H1 (cell line): ENCODE data around the gene MT2A. TPM values are rescaled to one million over a fixed set of nuclear protein-coding genes. Genes with fewer than 3 reads are reported as not detected.

Experiments
- CTCF ChIA-PET: fragments of 300-600 bp; sonication (Branson Sonifier 250); formaldehyde crosslinking; loops from one replicate; lab custom pipeline; 2021; ENCODE audit not compliant: partially characterized antibody; lab: Charles Lee
- POLR2A ChIA-PET: fragments of 300-600 bp; sonication (Branson Sonifier 250); formaldehyde crosslinking; loops from one replicate; lab custom pipeline; 2021; ENCODE audit warnings: inconsistent platforms; ENCODE audit not compliant: partially characterized antibody; lab: Charles Lee
- DNase-seq, 2 experiments: peaks; one replicate each; pipeline versions ENCODE4 v3.0.0 to v3.0.0-alpha.2; 2010 to 2022; ENCODE audit warnings: low spot score in 2 of 2, low read depth in 1 of 2, mixed read lengths in 1 of 2
- FAIRE-seq: peaks from 2 replicates; lab custom pipeline; 2011; peaks lifted over from hg19 to GRCh38; lab: Jason Lieb, UNC
- H2AFZ ChIP-seq: 2 replicates; pipeline ENCODE4 v1.8.1; 2012; ENCODE audit warnings: low read length, inconsistent platforms
- H2AK5ac ChIP-seq: 2 replicates; pipeline ENCODE4 v1.6.1; 2013; ENCODE audit warnings: low read depth, low read length
- H2BK120ac ChIP-seq: replicated peaks from 2 replicates; pipeline ENCODE3; 2013; ENCODE audit warnings: low read depth, low read length, inconsistent platforms
- H2BK12ac ChIP-seq: 2 replicates; pipeline ENCODE4 v1.6.1; 2013; ENCODE audit warnings: low read depth, low read length
- H2BK15ac ChIP-seq: 2 replicates; pipeline ENCODE4 v1.6.1; 2013; ENCODE audit warnings: low read length
- H2BK20ac ChIP-seq: 2 replicates; pipeline ENCODE4 v1.6.1; 2013; ENCODE audit warnings: low read length
- H2BK5ac ChIP-seq: 2 replicates; pipeline ENCODE4 v1.6.1; 2013; ENCODE audit warnings: low read depth, low read length
- H3K14ac ChIP-seq: 2 replicates; pipeline ENCODE4 v1.6.1; 2013; ENCODE audit warnings: inconsistent platforms; ENCODE audit not compliant: insufficient read length
- H3K18ac ChIP-seq: 2 replicates; pipeline ENCODE4 v1.6.1; 2013; ENCODE audit warnings: low read length; ENCODE audit errors: extremely low read depth
- H3K23ac ChIP-seq: 2 replicates; pipeline ENCODE4 v1.6.1; 2013; ENCODE audit warnings: inconsistent platforms; ENCODE audit not compliant: insufficient read length
- H3K23me2 ChIP-seq: 2 replicates; pipeline ENCODE4 v1.6.1; 2013; ENCODE audit warnings: low read depth, low read length
- H3K27ac ChIP-seq: 2 replicates; pipeline ENCODE4 v1.6.1; 2011; ENCODE audit warnings: low read depth, low read length, inconsistent platforms
- H3K27me3 ChIP-seq, 4 experiments: replicated peaks in 1 of 4; 1 replicate in 1 of 4; 2 replicates in 3 of 4; pipeline versions ENCODE4 v1.6.1 to v1.8.1; 2011 to 2013; ENCODE audit warnings: low read length in 3 of 4, mild to moderate bottlenecking in 3 of 4, inconsistent platforms in 2 of 4, mixed read lengths in 2 of 4, moderate library complexity in 1 of 4; ENCODE audit not compliant: control insufficient read depth in 3 of 4, insufficient read depth in 3 of 4; ENCODE audit errors: extremely low read depth in 1 of 4
- H3K36me3 ChIP-seq, 4 experiments: 2 replicates each; pipeline versions ENCODE4 v1.6.1 to v1.8.1; 2011 to 2013; ENCODE audit warnings: mild to moderate bottlenecking in 4 of 4, low read length in 3 of 4, moderate library complexity in 2 of 4, control low read depth in 1 of 4, inconsistent platforms in 1 of 4; ENCODE audit not compliant: insufficient read depth in 4 of 4, control insufficient read depth in 2 of 4
- H3K4ac ChIP-seq: replicated peaks from 2 replicates; pipeline ENCODE3; 2013; ENCODE audit warnings: low read length, low read depth, mixed read lengths, inconsistent platforms; ENCODE audit not compliant: insufficient read length
- H3K4me1 ChIP-seq, 4 experiments: replicated peaks in 1 of 4; 1 replicate in 1 of 4; 2 replicates in 3 of 4; pipeline versions ENCODE4 v1.6.1 to v1.8.1; 2011 to 2013; ENCODE audit warnings: low read length in 3 of 4, inconsistent platforms in 2 of 4, mixed read lengths in 1 of 4; ENCODE audit not compliant: insufficient read depth in 4 of 4, control insufficient read depth in 3 of 4
- H3K4me2 ChIP-seq, 2 experiments: 2 replicates each; pipeline versions ENCODE4 v1.6.1 to v1.8.1; 2011 to 2013; ENCODE audit warnings: low read depth in 2 of 2, low read length in 2 of 2, control low read depth in 1 of 2, inconsistent platforms in 1 of 2, mild to moderate bottlenecking in 1 of 2; ENCODE audit not compliant: insufficient read depth in 1 of 2
- H3K4me3 ChIP-seq, 4 experiments: fragments of 200-600, 300-600 bp in 1 of 4; sonication (generic), shearing (Covaris generic), sonication (Bioruptor Twin) in 1 of 4; 2 replicates each; pipeline versions ENCODE4 v1.5.1 to v1.8.1; 2011 to 2016; ENCODE audit warnings: low read length in 4 of 4, low read depth in 3 of 4, control low read depth in 2 of 4, inconsistent platforms in 2 of 4, mild to moderate bottlenecking in 2 of 4, mixed read lengths in 1 of 4, moderate library complexity in 1 of 4; ENCODE audit not compliant: insufficient read depth in 2 of 4; ENCODE audit errors: extremely low read depth in 1 of 4
- H3K56ac ChIP-seq: replicated peaks from 2 replicates; pipeline ENCODE3; 2013; ENCODE audit warnings: low read depth, mild to moderate bottlenecking, mixed read lengths, low read length, inconsistent platforms; ENCODE audit not compliant: insufficient read length
- H3K79me1 ChIP-seq: 2 replicates; pipeline ENCODE4 v1.6.1; 2013; ENCODE audit warnings: low read depth, low read length, control low read depth
- H3K79me2 ChIP-seq, 2 experiments: 2 replicates each; pipeline versions ENCODE4 v1.6.1 to v1.8.1; 2012 to 2013; ENCODE audit warnings: low read length in 2 of 2, mild to moderate bottlenecking in 2 of 2, inconsistent platforms in 1 of 2; ENCODE audit not compliant: insufficient read depth in 2 of 2, control insufficient read depth in 1 of 2
- H3K9ac ChIP-seq, 4 experiments: replicated peaks in 1 of 4; 1 replicate in 1 of 4; 2 replicates in 3 of 4; pipeline versions ENCODE4 v1.6.1 to v1.8.1; 2011 to 2013; ENCODE audit warnings: low read depth in 3 of 4, low read length in 3 of 4, control low read depth in 2 of 4, mild to moderate bottlenecking in 2 of 4, moderate library complexity in 2 of 4, inconsistent platforms in 1 of 4; ENCODE audit errors: extremely low read depth in 1 of 4
- H3K9me3 ChIP-seq, 2 experiments: 2 replicates each; pipeline versions ENCODE4 v1.6.1 to v1.8.1; 2012 to 2013; ENCODE audit warnings: mild to moderate bottlenecking in 2 of 2, moderate library complexity in 2 of 2, control low read depth in 1 of 2, inconsistent platforms in 1 of 2, low read depth in 1 of 2, low read length in 1 of 2, mixed read lengths in 1 of 2; ENCODE audit not compliant: insufficient read depth in 2 of 2
- H4K20me1 ChIP-seq, 2 experiments: replicated peaks in 1 of 2; 2 replicates each; pipeline versions ENCODE3 to v1.8.1; 2011 to 2013; ENCODE audit warnings: inconsistent platforms in 2 of 2, low read length in 2 of 2, mild to moderate bottlenecking in 1 of 2; ENCODE audit not compliant: insufficient read depth in 2 of 2, control insufficient read depth in 1 of 2
- H4K5ac ChIP-seq: 2 replicates; pipeline ENCODE4 v1.6.1; 2013; ENCODE audit warnings: low read length, low read depth, mixed read lengths, inconsistent platforms; ENCODE audit not compliant: insufficient read length
- H4K8ac ChIP-seq: 2 replicates; pipeline ENCODE4 v1.8.0; 2013; ENCODE audit warnings: mild to moderate bottlenecking, moderate library complexity, low read length, inconsistent platforms; ENCODE audit not compliant: insufficient read depth; ENCODE audit errors: extremely low read depth
- H4K91ac ChIP-seq: replicated peaks from 2 replicates; pipeline ENCODE3; 2013; ENCODE audit warnings: low read length, mixed read lengths, inconsistent platforms; ENCODE audit not compliant: insufficient read length
- BCL11A ChIP-seq, 2 experiments: IDR thresholded peaks; one replicate each; pipeline ENCODE4 v1.6.1; 2011; ENCODE audit warnings: low read depth in 2 of 2, low read length in 2 of 2, mild to moderate bottlenecking in 2 of 2
- CHD1 ChIP-seq: IDR thresholded peaks from 2 replicates; pipeline ENCODE4 v1.6.1; 2012; ENCODE audit warnings: low read depth, low read length, improper control_type of control experiment
- GABPA ChIP-seq: IDR thresholded peaks from 2 replicates; pipeline ENCODE4 v1.6.1; 2011; ENCODE audit warnings: mild to moderate bottlenecking, low read length, moderate library complexity, borderline replicate concordance; ENCODE audit not compliant: insufficient read depth
- JUN ChIP-seq: IDR thresholded peaks from 2 replicates; pipeline ENCODE4 v1.6.1; 2011; ENCODE audit warnings: low read depth, mild to moderate bottlenecking, improper control_type of control experiment, low read length
- POLR2AphosphoS5 ChIP-seq: IDR thresholded peaks from 2 replicates; pipeline ENCODE4 v1.6.1; 2011; ENCODE audit warnings: low read depth, low read length
- RXRA ChIP-seq: IDR thresholded peaks from 2 replicates; pipeline ENCODE4 v1.6.1; 2011; ENCODE audit warnings: low read depth, mild to moderate bottlenecking, low read length, moderate library complexity; ENCODE audit not compliant: insufficient read depth
- SP1 ChIP-seq: IDR thresholded peaks from 2 replicates; pipeline ENCODE4 v1.6.1; 2011; ENCODE audit warnings: low read depth, low read length
- TCF12 ChIP-seq: IDR thresholded peaks from 2 replicates; pipeline ENCODE4 v1.6.1; 2011; ENCODE audit warnings: low read depth, mild to moderate bottlenecking, low read length
- USF2 ChIP-seq: IDR thresholded peaks from 2 replicates; pipeline ENCODE4 v1.6.1; 2011; ENCODE audit warnings: low read length, improper control_type of control experiment
- WGBS, 2 experiments: shearing (Covaris generic) in 1 of 2; methylation state at CpG; one replicate each; pipeline versions ENCODE4 v1.1.6 to v1.1.7; 2013 to 2015; ENCODE audit warnings: low lambda C conversion rate in 2 of 2, mixed read lengths in 2 of 2, inconsistent platforms in 1 of 2, low coverage in 1 of 2, missing lambda C conversion rate in 1 of 2; ENCODE audit not compliant: insufficient replicate concordance in 2 of 2, insufficient coverage in 1 of 2, insufficient read length in 1 of 2; ENCODE audit errors: extremely low coverage in 1 of 2, missing lambda C conversion rate in 1 of 2; 5-methylcytosine and 5-hydroxymethylcytosine counted together
- polyA plus RNA-seq, 7 experiments: library from polyadenylated mRNA; depleted of rRNA in 3 of 7; stranded (reverse) in 5 of 7; unstranded in 2 of 7; fragments of >200 nt in 5 of 7; fragments of 200-250 nt in 2 of 7; gene quantifications; 1 replicate in 5 of 7; 2 replicates in 1 of 7; 4 replicates in 1 of 7; pipeline versions ENCODE4 v1.2.1 to v1.2.3, GENCODE V29; 2011 to 2013; ENCODE audit warnings: missing spikeins in 2 of 7, mixed read lengths in 2 of 7
- total RNA-seq: library from RNA; stranded (reverse); fragmentation: NEBNext Ultra II Directional; extraction: Animal tissue kit (Norgen Biotek cat#: 25700); gene quantifications from 2 replicates; pipeline ENCODE4 v1.2.1, GENCODE V29; 2021

Gene MT2A
- total and polyA plus RNA-seq, 2 of the 8 experiments (the other 6 are each of a cell fraction or from before 2014, with no cell fraction given): 9.5 to 30.1 TPM

GRCh38 chr16:56594292-56594619 lies 14.1 kb upstream of the MT2A start:
- FAIRE-seq (no peak), DNase-seq (no peak)
- Histone ChIP-seq H3K27ac (no peak overlapping the region), H3K4me3 (no peak overlapping the region), H3K56ac (no peak overlapping the region), H3K4me1 (peaks cover 0 to 9% (median 1%) of the 10 kb centered on the region in 4 experiments; a peak in 4 of 7 replicates), H2BK5ac (no peak overlapping the region), H2BK12ac (no peak overlapping the region), H3K79me1 (no peaks in the 10 kb centered on the region), H3K79me2 (no peaks in the 10 kb centered on the region), H4K5ac (no peak overlapping the region), H3K4ac (no peak overlapping the region), H3K9me3 (no peaks in the 10 kb centered on the region), H4K8ac (no peak overlapping the region), H3K18ac (no peak overlapping the region), H3K23ac (no peak overlapping the region), H2AK5ac (no peak overlapping the region), H3K9ac (no peak overlapping the region), H3K4me2 (no peak overlapping the region), H3K14ac (no peak overlapping the region), H4K20me1 (peaks cover 2% of the 10 kb centered on the region in 2 experiments), H2BK20ac (no peak overlapping the region), H2AFZ (no peak overlapping the region), H3K36me3 (no peaks in the 10 kb centered on the region), H3K27me3 (peaks cover 12 to 29% (median 25%) of the 10 kb centered on the region in 4 experiments), H3K23me2 (peaks cover 5% of the 10 kb centered on the region; the same call in 1 of the 2 replicates), H2BK120ac (no peak overlapping the region), H4K91ac (no peak overlapping the region), H2BK15ac (no peak overlapping the region)
- 89% methylated on average over 5 of the region's 5 CpGs; no CpG with 5 or more reads in 1 of the 2 experiments for WGBS, 2 experiments
- CTCF ChIA-PET: interaction anchor here (1.3 to 3.3 kb wide), 2 partner anchors 11 to 12 kb away, joined by 3 to 25 read pairs; no protein-coding TSS in a partner anchor
- TF ChIP-seq BCL11A (IDR thresholded peaks at IDR 0.05; ENCODE audit: low read depth in 2 of 2, low read length in 2 of 2) (no peak), POLR2AphosphoS5 (no peak), GABPA (no peak), USF2 (no peak), TCF12 (no peak), SP1 (no peak), JUN (no peak), RXRA (no peak), CHD1 (no peak)
- POLR2A ChIA-PET: interaction anchor here (0.6 to 1.4 kb wide), 2 partner anchors 82 to 181 kb away, joined by 3 read pairs; no protein-coding TSS in a partner anchor
